ENCODE data around the gene FRMD7.
A peak's percentile ranks its signal among the peaks of the same experiment; 100 is the strongest.
"Not testable (repeated sequence)": the region's sequence is repeated elsewhere in the genome, so short reads cannot be mapped to it uniquely, and the experiment has no call there.

Gene FRMD7

DNA sequence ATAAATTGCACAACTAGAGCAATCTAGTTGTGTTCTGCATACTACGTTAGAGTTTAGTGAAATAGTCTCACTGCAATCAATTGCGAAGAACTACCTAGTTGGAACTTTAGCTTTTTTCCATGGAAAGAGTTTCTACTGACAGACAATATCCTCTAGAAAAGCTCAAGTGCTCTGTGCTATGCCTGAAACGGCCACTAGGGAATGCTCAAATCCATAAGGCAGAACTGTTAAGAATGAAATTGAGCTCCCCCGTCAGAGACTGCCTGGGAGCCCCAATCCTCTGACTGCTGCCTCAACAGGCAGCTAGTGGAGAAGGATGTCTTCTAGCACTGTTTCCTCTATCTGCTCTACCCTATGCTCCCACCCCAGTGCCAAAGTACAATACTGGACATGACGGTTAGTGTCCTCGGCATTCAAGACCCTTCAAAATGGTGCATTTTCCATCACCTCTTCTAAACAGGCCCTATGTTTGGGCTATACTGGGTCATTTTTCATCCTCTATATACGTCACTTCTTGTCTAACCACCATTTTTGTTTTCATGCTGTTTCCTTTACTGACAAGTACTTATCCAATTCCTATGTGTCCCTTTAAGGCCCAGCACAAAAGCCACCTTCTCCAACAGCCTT is 35.3 kb downstream of the FRMD7 start:
- peak; percentile 59 for DNase-seq

- no peak for DNase-seq
These were observed 37.2 kb downstream of the FRMD7 start for GRCh38 chrX:132090403-132091159.

DNA sequence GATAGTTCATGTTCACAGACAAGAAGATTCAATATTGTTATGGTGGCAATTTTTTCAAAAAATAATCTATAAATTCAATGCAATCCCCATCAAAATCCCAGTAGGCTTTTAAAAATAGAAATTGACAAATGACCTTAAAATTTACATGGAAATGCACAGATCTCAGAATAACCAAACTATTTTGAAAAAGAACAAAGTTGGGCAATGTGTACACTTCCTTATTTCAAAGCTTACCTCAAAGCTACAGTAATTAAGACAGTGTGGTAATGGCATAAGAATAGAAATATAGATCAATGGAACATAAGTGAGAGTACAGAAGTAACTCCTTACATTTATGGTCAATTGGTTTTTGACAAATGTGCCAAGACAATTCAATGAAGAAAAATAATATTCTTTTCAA is 39.0 kb downstream of the FRMD7 start:
- no peak for DNase-seq

DNA sequence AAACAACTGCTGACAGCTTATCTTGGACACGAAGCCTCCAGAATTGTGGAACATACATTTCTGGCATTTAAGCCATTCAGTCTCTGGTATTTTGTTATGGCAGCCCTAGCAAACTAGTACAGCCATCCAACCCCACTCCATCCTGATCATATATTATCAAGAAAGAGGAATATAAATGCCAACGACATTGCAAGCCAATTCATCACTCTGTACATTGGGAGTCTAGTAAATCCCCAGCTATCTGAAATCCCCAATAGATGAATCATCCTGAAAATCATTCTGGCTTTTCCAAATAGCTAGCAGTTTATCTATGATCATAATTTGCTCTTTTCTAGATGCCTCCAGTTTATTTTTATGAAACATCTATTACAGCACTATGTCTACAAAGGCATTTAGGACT is 41.1 kb downstream of the FRMD7 start:
- peak; percentile 71 for DNase-seq

DNA sequence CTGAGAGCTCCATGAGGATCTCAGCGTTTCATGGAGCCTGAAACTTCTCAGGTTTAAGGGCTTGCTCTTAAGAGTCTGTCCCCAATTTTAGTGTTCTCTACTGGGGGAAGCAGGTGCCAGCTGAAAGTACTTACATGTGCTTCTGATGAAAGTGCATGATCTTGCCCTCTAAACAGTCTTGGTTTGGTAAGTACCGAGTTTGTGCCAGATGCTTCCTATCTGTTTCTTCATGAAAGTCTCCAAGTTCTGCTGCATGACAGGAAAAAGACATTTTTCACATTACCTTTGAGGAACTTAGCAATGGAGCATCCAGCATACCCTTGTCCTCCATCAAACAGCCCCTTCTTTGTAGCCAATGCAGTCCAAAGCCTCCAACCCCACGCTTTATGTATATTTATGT is 42.0 kb downstream of the FRMD7 start:
- DNase-seq: no peak

- DNase-seq: no peak
These were observed 49.9 kb downstream of the FRMD7 start for GRCh38 chrX:132077912-132078311.

DNA sequence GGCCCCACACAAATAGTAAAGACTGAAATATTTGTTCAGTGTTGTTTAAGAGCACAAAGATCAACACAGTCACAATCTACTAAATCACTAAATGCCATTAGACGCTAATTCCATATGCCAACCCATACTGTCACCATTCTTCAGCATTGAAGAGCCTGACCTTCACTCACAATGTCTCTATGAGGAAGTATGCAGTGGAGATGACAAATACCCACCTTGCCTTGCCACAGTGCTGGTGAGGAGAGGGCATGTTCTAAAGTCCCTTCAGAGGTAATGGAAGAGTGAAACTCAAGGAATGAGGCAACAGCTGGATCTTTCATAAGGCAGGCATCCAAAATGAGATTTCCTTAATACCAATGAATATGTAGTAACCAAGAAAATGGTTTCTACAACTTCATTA is 50.4 kb downstream of the FRMD7 start:
- no peak for DNase-seq

GRCh38 chrX:132071254-132071653 is 56.6 kb downstream of the FRMD7 start:
- DNase-seq: peak; percentile 12

- DNase-seq: peak; percentile 4
These were observed 59.4 kb downstream of the FRMD7 start for GRCh38 chrX:132068405-132068804.

- no peak for DNase-seq
These were observed 64.0 kb downstream of the FRMD7 start for GRCh38 chrX:132063862-132064261.

- DNase-seq: no peak
These were observed 64.5 kb downstream of the FRMD7 start for GRCh38 chrX:132063334-132063733.

- peak; percentile 25 for DNase-seq
These were observed 67.8 kb downstream of the FRMD7 start for GRCh38 chrX:132059973-132060540.

DNA sequence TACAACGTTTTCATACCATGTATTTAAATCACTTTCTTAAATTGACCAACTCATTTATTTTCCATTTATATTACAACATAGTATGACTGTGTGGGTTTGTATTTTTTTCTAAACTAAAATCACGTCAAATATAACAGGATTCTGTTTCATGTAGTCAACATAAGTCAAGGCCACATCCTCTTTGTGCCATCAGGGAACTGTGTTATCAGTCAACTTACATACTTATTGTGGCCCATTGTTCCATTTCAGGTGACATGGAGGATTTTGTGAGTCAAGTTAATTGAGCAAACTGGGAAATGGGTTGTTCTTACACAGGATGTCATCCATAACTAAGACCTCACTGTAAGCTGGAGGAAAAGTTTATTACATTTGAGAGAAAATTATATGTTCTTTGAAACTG is 68.8 kb downstream of the FRMD7 start:
- no peak for DNase-seq

- no peak for DNase-seq
These were observed 69.8 kb downstream of the FRMD7 start for GRCh38 chrX:132058050-132058449.

- not testable (repeated sequence) for DNase-seq
These were observed 76.0 kb downstream of the FRMD7 start for GRCh38 chrX:132051778-132052177.

DNA sequence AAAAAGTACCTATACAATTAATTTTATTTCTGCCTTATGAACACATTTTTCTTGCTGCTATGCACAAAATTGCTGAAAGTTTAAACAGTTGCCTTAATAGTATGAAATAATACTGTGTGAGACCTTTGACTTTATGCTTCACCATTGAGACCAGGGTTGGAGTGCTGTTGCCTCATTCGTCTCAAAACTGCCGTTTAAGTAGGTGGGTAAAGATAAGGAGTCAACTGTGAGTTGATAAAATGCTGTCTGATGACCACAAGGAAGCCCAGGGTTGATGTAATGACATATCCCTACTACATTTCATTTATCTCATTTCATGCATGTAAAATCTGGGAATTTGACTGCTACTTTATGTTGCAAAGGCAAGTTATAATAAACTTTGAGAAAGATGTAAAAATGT is 81.3 kb downstream of the FRMD7 start:
- no peak for DNase-seq

DNA sequence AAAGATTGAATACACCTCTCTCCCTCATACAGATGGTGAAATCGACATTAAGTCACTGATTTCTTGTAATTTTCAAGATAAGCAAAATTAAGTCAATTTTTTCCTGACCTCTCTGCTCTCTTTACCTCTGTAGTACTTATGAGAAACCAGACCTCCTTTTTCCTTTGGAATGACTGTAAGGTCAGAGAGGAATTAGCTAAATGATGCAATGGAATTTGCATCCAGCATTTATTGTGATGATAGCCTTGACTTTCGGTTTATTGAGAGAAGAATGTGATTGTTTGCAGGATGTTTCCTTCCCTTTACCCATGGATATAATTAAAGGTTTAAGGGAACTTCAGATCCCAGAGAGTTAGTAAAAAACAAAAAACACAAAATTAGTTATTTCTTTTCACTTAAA is 82.4 kb downstream of the FRMD7 start:
- no peak for DNase-seq

GRCh38 chrX:132044953-132045352 is 82.9 kb downstream of the FRMD7 start:
- peak; percentile 14 for DNase-seq

DNA sequence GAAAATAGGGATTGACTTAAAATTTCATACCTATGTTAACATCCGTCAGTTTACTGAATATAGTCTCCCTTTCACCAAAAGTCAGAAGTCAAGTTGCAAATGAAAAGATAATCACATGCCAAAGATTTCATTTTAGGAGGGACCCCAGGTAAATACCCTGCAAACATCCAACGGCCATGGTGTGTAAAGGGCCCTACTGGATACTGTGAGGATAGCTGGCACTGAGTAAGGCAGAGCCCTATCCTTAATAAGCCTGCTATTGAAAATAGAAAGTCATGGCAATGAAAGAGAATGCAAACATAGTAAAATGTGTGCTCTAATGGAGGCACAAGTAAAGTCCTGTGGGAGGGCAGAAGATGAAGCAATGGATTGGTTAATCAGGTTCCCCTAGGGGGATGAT is 83.8 kb downstream of the FRMD7 start:
- no peak for DNase-seq

DNA sequence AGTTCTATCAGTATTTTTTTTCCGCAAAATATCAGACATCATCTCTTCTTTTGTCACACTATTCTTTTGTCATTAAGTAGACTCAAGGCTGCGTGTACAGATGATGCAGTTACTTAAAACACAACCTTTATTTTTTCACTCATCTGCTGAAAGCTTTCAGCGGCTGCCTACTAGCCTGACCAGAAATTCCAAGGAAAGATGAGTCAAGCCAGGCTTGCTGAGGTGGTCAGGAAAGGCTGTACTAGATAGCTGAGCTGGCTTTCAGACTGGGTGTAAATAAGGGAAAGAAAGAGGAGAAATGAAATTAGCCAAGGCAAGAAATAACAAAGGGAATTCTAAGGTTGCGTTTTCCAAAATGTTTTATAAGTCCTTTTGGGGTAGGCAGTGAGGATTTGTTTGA is 86.8 kb downstream of the FRMD7 start:
- peak; percentile 55 for DNase-seq

DNA sequence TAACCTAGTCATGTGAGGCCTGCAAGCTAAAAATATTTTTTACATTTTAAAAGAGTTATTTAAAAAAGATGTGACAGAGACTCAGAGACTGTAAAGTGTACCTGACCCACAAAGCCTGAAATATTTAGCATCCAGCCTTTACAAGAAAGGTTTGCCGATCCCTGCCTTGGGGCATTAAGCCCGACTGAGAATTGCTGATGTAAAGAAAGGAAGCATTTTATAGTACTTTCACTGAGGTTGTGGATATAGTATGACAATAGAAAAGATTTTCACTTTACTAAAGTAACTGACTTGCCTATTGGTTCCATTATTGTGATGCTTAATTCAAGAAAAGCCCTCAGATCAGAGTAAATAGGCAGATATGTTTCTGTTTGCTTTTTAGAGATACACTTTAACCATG is 87.8 kb downstream of the FRMD7 start:
- no peak for DNase-seq

GRCh38 chrX:132037479-132037993 is 90.3 kb downstream of the FRMD7 start:
- DNase-seq: no peak

DNA sequence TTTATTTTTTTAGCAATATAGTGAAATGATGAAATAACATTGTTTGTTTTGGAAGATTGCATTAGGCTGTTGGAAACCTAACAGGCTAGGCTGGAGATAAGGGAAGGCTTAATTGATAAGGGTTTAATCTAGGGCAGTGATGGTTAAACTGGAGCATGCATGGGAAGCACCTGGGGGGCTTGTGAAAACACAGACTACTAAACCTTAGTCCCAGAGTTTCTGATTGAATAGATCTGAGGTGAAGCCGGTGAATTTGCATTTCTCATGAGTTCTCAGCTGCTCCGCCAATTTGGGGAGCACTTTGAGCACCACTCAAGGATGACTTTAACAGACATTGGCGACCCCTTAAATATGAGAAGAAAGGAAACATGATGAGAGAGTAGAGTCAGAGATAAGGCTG is 93.2 kb downstream of the FRMD7 start:
- no peak for DNase-seq

- no peak for DNase-seq
These were observed 94.7 kb downstream of the FRMD7 start for GRCh38 chrX:132033166-132033565.

Data from fibroblast of skin of right biceps (primary cell).